ENCODE measurements around the gene RHEB.

RHEB gene

GRCh38 chr7:151503902-151504714 is 15.6 kb downstream of the RHEB start:
- DNase-seq (ENCODE audit: low read depth) = no peak

- no peak for DNase-seq (ENCODE audit: low read depth)
These were observed 18.0 kb downstream of the RHEB start for GRCh38 chr7:151501676-151502075.

GRCh38 chr7:151498495-151498894 is 21.2 kb downstream of the RHEB start:
- no peak for DNase-seq (ENCODE audit: low read depth)

GRCh38 chr7:151497306-151497871 is 22.3 kb downstream of the RHEB start:
- no peak for DNase-seq (ENCODE audit: low read depth)

GRCh38 chr7:151495360-151495759 is 24.3 kb downstream of the RHEB start:
- no peak for DNase-seq (ENCODE audit: low read depth)

- no peak for DNase-seq (ENCODE audit: low read depth)
These were observed 25.1 kb downstream of the RHEB start for GRCh38 chr7:151494298-151495284.

- DNase-seq (ENCODE audit: low read depth) = no peak
These were observed 26.6 kb downstream of the RHEB start for GRCh38 chr7:151493083-151493482.

GRCh38 chr7:151491859-151492258 is 27.8 kb downstream of the RHEB start:
- no peak for DNase-seq (ENCODE audit: low read depth)

- DNase-seq (ENCODE audit: low read depth) = no peak
These were observed 29.1 kb downstream of the RHEB start for GRCh38 chr7:151490456-151491105.

GRCh38 chr7:151489498-151489897 is 30.2 kb downstream of the RHEB start:
- no peak for DNase-seq (ENCODE audit: low read depth)

- DNase-seq (ENCODE audit: low read depth) = no peak
These were observed 31.6 kb downstream of the RHEB start for GRCh38 chr7:151488096-151488495.

- DNase-seq (ENCODE audit: low read depth) = no peak
These were observed 32.5 kb downstream of the RHEB start for GRCh38 chr7:151487228-151487627.

- no peak for DNase-seq (ENCODE audit: low read depth)
These were observed 33.6 kb downstream of the RHEB start for GRCh38 chr7:151486074-151486473.

GRCh38 chr7:151484971-151485707 is 34.6 kb downstream of the RHEB start:
- DNase-seq (ENCODE audit: low read depth) = no peak

- DNase-seq (ENCODE audit: low read depth) = no peak
These were observed 36.0 kb downstream of the RHEB start for GRCh38 chr7:151483711-151483983.

GRCh38 chr7:151482883-151483710 is 36.6 kb downstream of the RHEB start:
- no peak for DNase-seq (ENCODE audit: low read depth)

- DNase-seq (ENCODE audit: low read depth) = no peak
These were observed 37.8 kb downstream of the RHEB start for GRCh38 chr7:151481650-151482505.

GRCh38 chr7:151477867-151478266 is 41.8 kb downstream of the RHEB start:
- no peak for DNase-seq (ENCODE audit: low read depth)

- DNase-seq (ENCODE audit: low read depth) = no peak
These were observed 46.9 kb downstream of the RHEB start for GRCh38 chr7:151472644-151473380.

Measured in stimulated activated CD8-positive, alpha-beta memory T cell treated with anti-CD3 and anti-CD28 coated beads, Interleukin-7, amount 100 ng/mL, for 24 hours (primary cell).